IPS-18c (cell line): ENCODE data around the gene ASGR1.

Experiments
- H3K4me3 ChIP-seq: 2 replicates; pipeline ENCODE4 v1.7.0; 2013; ENCODE audit warnings: low read depth, mild to moderate bottlenecking, low read length, moderate library complexity; ENCODE audit not compliant: insufficient read depth
- H3K9me3 ChIP-seq: one replicate; pipeline ENCODE4 v1.6.1; 2013; ENCODE audit warnings: mild to moderate bottlenecking, low read length, moderate library complexity; ENCODE audit not compliant: control insufficient read depth, insufficient read depth

Gene ASGR1

GRCh38 chr17:7218166-7218565 is 39.0 kb upstream of the ASGR1 start:
- Histone ChIP-seq H3K9me3 (no peaks in the 10 kb centered on the region), H3K4me3 (no peak overlapping the region; the same call in 1 of the 2 replicates)

- peak overlapping the region; percentile 48 for H3K4me3 ChIP-seq
- no peaks in the 10 kb centered on the region for H3K9me3 ChIP-seq
Observed at GRCh38 chr17:7217113-7217987, 38.2 kb upstream of the ASGR1 start.

- Histone ChIP-seq H3K9me3 (no peaks in the 10 kb centered on the region), H3K4me3 (peak overlapping the region; percentile 48)
Observed at GRCh38 chr17:7216242-7217112, 37.3 kb upstream of the ASGR1 start.

GRCh38 chr17:7215652-7216180 is 36.5 kb upstream of the ASGR1 start:
- Histone ChIP-seq H3K4me3 (peak overlapping the region; percentile 48), H3K9me3 (no peaks in the 10 kb centered on the region)

GRCh38 chr17:7215136-7215638 is 36.0 kb upstream of the ASGR1 start:
- Histone ChIP-seq H3K4me3 (peak overlapping the region; percentile 25; the same call in 1 of the 2 replicates), H3K9me3 (no peaks in the 10 kb centered on the region)

GRCh38 chr17:7214300-7215135 is 35.3 kb upstream of the ASGR1 start:
- H3K4me3 ChIP-seq = peak overlapping the region; percentile 42
- no peaks in the 10 kb centered on the region for H3K9me3 ChIP-seq

GRCh38 chr17:7213895-7214299 is 34.7 kb upstream of the ASGR1 start:
- Histone ChIP-seq H3K4me3 (peak overlapping the region; percentile 42; the same call in 1 of the 2 replicates), H3K9me3 (no peaks in the 10 kb centered on the region)

GRCh38 chr17:7211491-7212273 is 32.5 kb upstream of the ASGR1 start:
- H3K9me3 ChIP-seq = no peaks in the 10 kb centered on the region
- peak overlapping the region; percentile 58 for H3K4me3 ChIP-seq

GRCh38 chr17:7208754-7209460 is 29.7 kb upstream of the ASGR1 start:
- no peak overlapping the region; the same call in 1 of the 2 replicates for H3K4me3 ChIP-seq
- peaks cover 3% of the 10 kb centered on the region for H3K9me3 ChIP-seq

GRCh38 chr17:7208027-7208571 is 28.9 kb upstream of the ASGR1 start:
- peaks cover 3% of the 10 kb centered on the region for H3K9me3 ChIP-seq
- H3K4me3 ChIP-seq = peak overlapping the region; percentile 39

GRCh38 chr17:7207120-7208001 is 28.2 kb upstream of the ASGR1 start:
- Histone ChIP-seq H3K4me3 (peak overlapping the region; percentile 49), H3K9me3 (peaks cover 3% of the 10 kb centered on the region)

GRCh38 chr17:7205561-7205960 is 26.4 kb upstream of the ASGR1 start:
- peak overlapping the region; percentile 56 for H3K4me3 ChIP-seq
- H3K9me3 ChIP-seq = peaks cover 3% of the 10 kb centered on the region

GRCh38 chr17:7204828-7205461 is 25.8 kb upstream of the ASGR1 start:
- H3K9me3 ChIP-seq = peaks cover 3% of the 10 kb centered on the region
- H3K4me3 ChIP-seq = peak overlapping the region; percentile 56

GRCh38 chr17:7204336-7204735 is 25.2 kb upstream of the ASGR1 start:
- Histone ChIP-seq H3K9me3 (peaks cover 3% of the 10 kb centered on the region), H3K4me3 (peak overlapping the region; percentile 56; the same call in 1 of the 2 replicates)
